ENCODE results near the gene TMEM132D.

GRCh38 chr12:129556082-129556481 lies 347.7 kb downstream of the TMEM132D start:
- TF ChIP-seq CTCF (IDR thresholded peaks at IDR 0.05) (no peak), POLR2A (IDR thresholded peaks at IDR 0.05) (no peak)

Data from body of pancreas (tissue), 4 donors.